GM10847 (cell line): ENCODE data around the gene HCFC1.

Experiments
- POLR2A ChIP-seq: IDR thresholded peaks from 2 replicates; pipeline ENCODE4 v1.6.1; 2011; ENCODE audit not compliant: insufficient read length; ENCODE audit errors: extremely low read depth

Gene HCFC1

DNA sequence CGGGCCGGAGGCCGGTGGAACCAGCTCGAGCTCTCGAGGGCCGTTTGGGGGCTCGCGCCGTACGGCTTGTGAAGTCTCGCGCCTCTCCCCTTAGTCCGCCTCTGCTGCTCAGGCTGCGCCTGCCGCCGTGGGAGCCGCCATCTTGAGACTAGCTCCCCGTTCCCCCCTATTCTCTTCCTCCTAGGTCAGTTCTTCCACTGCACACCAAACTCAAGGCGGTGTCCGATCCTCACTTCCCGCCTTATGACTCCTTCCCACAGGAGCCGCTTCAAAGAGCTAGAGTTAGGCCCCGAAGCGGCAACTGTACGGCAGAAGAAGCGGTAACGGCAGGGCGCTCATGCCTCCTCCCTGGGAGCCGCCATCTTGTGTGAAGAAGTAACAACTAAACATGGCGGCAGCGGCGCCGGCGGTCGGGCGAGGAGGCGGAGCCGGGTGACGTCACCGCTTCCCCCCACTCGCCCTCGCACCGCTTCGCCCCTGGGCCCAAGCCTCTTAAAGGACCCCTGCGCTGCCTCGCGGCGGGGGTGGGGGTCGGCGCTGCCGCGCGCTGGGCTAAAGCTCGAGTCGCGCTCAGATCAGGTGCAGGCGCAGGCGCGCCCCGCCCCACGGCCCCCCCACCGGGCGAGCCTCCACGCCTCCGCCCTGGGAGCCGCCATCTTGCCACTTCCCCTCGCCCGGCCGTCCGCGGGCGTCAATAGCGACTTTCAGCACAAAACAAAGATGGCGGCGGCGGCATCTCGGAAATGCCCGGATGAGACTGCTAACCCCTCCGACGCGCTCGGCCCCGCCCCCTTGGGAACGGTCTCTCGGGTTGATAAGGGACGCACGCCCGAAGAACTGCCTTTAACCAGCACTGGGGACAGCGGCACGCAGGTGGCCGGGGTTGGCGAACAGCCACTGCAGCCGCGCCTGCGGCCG is at the start of gene HCFC1:
HCFC1 (minus strand) TSS at position 369 of the 918 bp plus-strand sequence. CDS start 978 bp downstream, outside the sequence.
- peak; percentile 37 for TF ChIP-seq POLR2A

DNA sequence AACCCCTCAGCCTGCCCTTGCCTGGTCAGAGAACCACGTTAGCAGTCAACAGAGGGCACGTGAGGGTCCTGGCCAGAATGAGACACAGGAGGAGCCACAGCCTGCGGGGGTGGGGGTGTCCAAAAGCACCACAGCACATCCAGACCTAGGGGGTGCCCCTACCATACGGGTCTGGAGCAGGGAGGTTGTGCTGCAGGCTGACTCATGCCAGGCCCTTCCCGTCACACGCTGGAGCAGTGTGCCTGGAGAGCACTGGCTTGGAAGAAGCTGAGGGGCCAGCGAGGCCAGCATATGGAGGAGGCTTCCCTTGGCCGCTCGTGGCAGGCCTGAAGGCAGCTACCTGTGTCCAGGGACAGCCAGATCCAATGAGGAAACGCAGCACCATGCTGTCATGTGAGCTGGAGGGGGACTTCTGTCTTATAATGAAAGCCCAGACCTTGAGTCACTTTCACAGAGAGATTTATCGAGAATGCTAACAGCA is 49.6 kb upstream of the HCFC1 start:
- no peak for TF ChIP-seq POLR2A

DNA sequence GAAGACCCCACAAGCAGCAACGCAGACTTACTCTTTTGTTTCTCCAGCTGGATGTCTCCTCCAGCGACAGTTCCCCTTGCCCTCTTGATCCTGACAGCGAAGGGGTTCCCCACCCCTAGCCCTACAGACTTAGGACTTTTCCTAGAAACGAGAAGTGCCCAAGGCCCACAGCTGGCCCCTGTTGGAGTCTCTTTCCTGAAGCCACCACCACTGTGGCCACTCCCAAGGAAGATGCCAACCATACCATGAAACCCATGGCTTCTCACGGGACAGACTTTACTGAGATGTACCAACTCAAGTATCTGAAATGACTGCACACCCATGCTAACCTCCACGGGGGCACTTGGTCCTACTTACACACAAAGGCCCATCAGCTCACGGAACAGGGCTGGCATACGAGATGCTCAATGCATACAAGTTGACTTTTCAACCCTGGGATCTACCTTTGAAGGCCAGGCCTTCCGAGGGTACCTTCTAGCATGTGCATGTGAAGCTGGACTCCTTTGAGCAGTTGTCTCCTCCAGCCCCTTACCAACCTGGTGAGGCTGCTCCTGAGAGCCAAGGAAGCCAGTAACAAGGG is 49.0 kb upstream of the HCFC1 start:
- TF ChIP-seq POLR2A = no peak

DNA sequence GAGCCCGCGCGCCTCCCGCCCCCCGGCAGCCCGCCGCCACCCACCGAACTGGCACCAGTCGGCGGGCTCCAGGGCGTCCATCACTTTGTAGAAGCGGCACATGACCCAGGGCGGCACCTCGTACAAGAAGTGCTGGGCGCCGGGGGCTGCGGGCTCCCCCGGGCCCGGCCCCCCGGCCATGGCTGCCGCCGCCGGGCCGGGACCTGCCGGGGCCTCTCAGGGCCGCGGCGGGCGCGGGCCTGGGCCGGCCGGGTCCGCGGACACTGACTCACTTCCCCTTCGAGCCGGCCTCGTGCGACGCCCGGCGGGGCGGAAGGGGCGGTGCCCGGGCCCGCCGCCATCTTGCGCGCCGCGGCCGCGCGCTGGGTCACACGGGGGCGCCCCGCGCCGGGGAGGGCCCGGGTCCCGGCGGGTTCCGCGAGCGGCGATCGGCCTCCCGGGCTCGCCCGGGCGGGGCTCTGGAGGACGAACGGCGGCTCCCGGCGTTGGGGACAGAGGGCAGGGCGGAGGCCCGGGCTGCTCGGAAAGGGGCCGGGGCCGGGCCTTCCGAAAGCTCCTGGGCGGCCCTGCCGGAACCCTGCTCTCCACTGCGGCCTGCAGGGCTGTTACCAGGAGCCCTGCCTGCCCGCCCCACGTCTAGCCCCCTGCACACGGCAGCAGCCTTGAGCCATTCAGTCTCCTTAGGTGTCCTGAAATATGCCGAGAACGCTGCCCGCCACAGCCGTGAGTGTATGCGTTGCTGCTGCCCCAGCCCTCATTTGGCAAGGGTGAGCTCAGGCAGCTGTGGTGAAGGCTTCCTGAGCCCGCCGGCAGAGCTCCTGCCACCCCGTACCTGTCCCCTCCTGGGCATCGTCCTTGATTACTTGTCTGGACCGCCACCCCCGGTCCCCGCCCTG is 48.3 kb upstream of the HCFC1 start, which contains the start of gene IRAK1:
IRAK1 (minus strand) TSS at position 270 of the 896 bp plus-strand sequence; CDS start at position 180, 90 bp downstream.
- TF ChIP-seq POLR2A = peak; percentile 16

DNA sequence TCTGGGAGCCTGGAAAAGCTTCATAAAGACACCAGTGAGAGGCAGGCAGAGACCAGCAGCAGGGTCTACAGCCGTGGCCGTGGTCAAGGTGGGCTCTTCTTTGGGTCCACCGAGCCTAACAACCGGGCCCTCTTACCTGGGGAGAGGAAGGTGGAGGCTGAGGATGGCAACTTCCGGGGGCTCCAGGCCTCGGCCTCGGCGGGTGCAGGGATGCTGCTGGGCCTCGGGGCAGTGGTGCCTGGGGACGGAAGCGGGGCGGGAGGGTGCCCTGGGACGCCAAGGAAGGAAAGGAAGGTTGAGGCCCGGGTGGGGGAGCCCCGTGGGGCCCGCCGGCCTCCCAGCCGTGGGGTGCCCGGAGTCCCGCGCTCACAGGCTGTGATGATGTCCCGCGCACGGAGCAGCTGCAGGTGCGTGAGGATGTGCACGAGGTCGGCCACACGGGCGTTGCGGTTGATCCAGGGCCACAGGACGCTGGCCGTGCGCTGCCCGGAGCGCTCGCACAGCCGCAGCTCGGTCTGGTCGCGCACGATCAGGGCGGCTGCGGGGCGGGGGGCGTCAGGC is 47.5 kb upstream of the HCFC1 start:
- no peak for TF ChIP-seq POLR2A

DNA sequence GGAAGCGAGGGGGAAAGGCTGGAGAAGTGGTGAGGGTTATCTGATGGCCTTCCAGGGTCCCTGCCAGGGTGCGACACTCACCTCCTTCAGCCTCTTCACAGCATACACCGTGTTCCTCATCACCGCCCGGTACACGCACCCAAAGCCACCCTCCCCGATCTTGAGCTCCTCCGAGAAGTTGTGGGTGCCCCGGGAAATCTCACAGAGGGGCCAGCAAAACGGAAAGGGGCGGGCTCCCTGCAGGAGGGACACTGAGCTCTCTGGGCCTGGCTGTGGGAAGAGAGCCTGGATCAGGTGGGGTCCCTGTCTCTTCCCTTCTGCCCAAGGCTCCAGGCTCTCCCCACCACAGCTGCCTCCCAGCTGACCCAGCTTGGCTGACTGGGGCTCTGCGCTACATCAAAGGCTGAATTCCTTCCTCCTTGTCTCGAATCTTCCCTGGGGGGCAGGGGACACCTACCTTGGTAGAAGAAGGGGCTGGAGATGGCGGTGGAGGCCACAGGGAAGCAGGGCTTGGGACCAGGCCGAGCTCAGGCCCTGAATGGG is 47.0 kb upstream of the HCFC1 start:
- TF ChIP-seq POLR2A = no peak

DNA sequence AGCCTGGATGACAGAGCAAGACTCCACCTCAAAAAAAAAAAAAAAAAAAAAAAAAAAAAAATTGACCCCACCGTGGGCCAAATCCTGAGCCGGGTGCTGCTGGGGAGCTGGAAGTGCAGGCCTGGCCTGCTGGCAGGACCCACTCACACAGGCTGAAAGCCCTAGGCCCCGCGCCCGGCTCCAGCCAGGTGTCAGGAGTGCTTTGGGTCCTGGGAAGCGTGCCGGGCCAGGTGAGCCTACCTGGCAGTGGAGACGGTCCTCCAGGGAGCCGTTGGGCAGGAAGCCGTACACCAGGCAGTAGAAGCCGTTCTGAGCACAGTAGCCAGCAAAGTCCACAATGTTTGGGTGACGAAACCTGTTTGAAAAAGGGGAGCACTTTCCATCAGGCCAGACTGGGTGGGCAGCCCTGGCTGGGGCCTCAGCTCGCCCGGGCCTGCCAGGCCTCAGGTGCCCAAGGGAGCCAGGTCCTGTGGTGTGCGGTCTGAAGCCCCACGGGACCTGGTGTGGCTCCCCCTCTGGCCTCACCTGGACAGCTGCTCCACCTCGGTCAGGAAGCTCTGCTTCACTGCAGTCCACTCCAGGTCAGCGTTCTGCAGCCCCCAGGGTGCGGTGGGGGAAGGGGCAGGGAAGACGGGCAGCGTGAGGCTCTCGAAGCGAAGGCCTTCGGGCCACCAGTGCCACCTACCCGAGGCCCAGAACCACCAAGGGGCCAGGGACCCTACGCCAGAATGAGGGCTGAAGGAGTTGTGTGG is 46.3 kb upstream of the HCFC1 start:
- TF ChIP-seq POLR2A = no peak

DNA sequence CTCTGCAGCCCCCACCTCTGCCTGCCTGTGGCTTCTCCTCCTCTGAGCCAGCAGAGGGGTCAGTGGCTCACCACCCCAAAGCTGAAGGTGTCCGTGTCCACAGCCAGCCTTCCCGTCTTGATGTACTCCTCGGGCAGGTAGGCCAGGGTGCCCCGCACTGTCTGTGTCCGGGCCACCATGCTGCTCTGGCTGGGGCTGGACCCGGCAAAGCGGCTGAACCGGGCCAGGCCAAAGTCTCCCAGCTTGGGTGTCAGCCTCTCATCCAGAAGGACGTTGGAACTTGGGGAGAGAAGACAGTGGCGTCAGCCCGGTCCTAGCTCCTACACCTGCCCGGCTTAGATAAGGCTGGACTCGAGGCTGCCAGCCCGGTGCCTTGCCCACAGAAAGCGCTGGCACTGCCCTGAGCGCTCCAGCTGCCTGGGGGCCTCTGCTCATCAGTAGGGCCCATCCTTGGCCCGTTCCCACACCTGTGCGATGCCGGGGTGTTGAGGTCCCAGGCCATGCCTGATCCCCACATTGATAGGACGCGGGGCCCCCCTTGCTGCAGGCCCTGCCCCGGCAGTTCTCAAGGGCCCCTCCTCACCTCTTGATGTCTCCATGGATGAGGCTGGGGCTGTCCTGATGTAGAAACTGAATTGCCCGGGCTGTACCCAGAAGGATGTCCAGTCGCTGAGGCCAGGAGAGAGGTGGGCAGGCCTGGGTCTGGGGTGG is 44.9 kb upstream of the HCFC1 start:
- TF ChIP-seq POLR2A = no peak

DNA sequence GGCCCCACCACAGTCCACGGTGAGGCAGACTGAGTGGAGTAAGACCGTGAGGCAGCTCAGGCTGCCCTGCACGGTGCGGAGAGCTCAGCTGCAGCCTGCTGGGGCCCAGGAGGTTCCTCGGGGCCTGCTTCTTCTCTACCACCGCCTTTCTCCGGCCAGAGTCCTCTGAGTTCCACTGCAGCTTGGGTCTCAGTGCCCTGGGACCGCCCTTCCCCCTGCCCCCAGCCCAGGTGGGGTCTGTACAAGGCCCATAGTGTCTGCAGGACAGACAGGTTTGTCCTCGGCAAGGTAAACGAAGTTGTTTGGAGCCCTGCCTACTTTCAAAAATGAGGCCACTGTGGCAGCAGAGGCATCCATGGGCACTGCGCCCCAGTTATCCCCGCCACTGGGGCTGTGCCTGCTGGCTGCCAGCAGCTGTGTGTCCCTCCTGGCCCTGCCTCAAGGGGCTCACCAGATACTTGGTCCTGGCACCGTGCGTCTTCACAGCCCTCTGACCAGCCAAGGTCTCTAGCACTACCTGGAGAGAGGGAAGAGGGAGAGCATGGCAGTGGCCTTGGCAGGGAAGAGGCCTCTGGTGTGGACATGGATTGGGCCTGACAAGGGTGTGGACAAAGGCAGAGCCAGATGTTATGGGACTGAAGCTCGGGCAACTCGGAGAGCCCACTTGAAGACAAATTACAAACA is 44.1 kb upstream of the HCFC1 start:
- no peak for TF ChIP-seq POLR2A

DNA sequence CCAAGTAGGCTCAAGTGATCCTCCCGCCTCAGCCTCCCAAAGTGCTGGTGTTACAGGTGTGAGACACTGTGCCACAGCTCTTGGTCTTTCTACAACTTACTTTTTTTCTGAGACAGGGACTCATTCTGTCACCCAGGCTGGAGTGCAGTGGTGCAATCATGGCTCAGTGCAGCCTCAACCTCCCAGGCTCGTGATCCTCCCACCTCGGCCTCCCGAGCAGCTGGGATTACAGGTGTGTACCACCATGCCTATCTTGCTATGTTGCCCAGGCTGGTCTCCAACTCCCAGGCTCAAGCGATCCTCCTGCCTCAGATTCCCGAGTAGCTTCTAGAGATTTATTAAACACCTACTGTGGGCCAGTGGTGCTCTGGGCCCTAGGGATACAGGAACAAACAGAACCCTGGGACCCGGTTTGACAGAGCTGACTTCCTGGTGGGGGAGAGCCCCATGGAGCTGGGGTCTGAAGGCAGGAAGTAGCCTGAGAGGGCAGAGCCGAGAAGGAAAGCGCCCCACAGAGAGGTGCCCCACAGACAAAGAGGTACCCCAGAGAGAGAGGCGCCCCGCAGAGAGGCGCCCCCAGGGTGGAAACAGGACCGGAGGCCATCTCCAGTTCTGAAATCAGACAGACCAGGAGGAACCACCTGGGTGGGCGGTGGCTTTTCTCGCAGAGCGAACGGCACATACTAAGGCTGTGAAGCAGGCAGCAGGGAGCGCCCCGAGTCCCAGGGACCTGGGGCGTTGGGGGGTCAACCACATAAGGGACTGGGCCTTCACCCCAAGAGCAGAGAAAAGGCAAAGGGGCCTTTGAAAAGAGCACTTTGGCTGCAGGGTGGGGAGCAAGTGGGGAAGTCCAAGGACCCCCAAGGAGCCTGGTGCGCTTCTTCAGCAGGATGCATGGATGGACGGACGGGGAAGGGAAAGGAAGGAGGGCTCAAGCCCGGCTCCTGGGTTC is 43.1 kb upstream of the HCFC1 start:
- TF ChIP-seq POLR2A = no peak

DNA sequence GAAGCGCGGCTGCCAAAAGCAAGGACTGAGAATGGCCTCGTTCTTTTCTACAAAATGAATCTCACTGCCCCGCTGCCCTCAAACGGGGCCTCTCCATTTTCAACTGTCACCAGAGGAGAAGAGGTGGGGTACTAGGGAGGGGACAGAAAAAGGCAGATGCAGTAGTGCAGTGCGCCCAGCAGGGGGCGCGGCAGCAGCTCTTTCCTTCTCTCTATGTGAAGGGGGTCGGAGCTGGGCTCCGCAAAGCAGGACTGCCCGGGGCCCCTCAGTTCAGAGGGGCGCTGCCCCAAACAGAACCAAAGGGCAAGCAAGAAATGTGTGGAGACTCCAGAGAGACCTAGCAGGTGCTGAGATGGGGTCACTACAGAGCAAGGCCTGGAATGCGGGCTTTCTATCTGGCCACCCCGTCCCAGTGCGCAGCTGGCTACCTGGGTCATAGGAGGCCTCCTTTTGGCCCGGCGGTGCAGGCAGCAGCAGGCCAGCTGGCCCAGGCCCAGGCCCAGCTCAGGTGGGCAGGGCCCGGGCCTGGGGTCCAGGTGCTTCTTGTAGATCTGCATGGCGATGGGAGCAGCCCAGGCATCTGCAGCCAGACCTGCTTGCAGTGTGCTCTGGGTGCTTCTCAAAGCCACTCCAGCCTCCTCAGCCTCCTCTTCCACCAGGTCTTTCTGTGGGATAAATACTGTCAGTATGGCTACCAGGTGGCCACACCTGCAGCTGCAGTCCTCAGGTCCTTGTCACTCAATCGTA is 42.2 kb upstream of the HCFC1 start:
- no peak for TF ChIP-seq POLR2A
